HG03064 (cell line): ENCODE data around the gene RBMS3.

Source experiments
- ATAC-seq: cut with Tn5 transposase; IDR thresholded peaks from one replicate; pipeline ENCODE4 v1.9.1; 2021; ENCODE audit warnings: low read depth; ENCODE audit not compliant: unreplicated experiment

RBMS3 gene

DNA sequence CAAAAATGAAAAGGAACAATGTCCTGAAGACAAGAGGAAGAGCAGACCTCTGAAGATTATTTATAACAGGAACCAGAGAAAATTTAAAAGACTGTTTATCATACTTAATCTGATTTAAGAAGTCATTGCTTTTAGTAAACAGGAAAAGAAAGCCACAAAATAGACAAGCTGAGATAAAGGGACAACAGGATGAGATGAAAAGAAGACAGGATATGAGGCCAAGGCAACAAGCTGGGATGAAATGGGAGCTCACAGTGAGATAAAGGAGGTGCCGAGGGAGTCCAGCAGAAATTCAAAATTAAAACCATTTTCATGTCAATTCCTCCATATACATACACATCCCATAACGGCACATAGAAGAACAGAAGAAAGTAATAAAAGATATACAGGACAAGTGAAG lies 277.0 kb downstream of the RBMS3 start:
- ATAC-seq, result no peak

DNA sequence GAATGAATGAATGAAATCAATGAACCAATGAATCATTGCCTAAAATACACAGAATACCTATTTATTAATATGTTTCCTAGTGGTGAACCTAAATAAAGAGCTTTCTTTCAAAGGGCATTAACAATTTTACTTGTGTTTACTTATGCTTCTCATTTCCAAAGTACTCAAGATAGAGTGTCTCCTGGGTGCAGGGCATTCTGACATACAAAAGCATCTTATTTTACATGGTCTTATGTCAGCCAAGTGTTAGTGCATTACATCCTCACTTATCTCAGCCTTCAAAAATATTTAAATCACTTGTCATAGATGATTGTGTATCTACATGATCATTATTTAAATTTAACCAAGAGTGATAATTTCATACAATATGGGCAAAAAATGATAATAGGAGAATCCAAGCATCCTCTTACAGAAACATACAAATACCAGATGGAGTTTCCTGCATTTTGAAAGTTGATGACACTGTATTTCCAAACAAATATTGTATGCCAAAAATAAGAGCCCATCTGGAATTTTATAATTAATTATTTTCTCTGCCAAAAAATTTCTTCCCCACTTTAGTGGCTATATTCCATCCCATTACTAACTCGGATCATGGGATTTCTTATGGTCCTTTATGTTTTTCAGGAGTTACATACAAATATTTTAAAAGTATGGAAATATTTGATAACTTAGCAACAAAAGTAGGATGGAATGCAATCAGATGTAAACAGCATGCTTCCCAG lies 279.0 kb downstream of the RBMS3 start:
- no peak for ATAC-seq

DNA sequence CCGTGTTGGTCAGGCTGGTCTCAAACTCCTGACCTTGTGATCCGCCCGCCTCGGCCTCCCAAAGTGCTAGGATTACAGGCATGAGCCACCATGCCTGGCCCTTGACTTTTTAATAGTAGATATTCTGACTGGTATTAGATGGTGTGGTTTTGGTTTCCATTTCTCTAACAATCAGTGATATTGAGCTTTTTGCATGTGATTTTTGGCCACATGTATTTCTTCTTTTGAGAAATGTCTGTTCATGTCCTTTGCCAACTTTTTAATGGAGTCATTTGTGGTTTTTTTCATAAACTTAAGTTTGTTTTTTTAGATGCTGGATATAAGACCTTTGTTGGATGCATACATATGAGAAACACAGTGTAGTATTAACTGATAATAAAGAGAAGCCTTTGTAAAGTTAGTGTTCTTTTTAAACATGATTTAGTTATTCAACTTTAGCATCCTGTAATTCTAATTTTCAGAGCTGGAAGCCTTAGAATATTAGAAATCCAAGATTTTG lies 280.8 kb downstream of the RBMS3 start:
- ATAC-seq, result no peak

DNA sequence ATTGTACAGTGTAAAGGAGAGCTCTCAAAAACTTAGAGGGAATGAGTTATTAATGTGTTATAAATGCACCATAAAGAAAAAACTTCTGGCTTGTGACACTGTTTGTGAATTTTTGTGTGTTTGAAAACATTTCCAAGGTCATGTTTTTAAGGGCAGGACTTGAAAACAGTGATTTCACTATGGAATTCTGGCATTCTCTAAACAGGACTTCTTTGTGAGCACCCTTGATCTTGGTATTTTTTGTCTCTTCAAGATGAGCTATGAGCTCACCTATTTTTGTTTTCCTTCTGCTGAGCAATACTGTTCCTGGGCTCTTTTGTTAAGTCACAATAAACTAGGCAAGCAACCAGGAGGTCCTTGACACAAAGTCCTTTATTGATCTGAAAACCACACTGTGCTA lies 284.4 kb downstream of the RBMS3 start:
- ATAC-seq, result no peak

DNA sequence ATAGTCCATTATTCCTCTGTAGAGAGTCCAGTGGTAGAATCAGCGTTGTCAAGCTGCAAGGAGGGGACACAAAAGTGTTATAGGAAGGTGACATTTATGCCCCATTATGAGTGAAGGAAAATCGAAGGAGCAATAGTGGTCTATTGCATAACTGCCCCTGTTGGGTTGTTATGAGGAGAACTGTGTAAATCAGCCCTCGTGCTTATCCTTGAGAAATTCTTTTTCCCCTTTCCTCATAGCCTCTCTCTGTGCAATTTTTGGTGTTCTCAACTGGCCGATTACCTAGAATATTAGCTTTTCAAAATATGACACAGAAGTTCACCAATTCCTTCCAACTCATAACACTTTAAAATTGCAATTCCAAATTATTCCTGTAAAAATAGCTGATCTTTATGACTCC lies 286.6 kb downstream of the RBMS3 start:
- ATAC-seq, result no peak

DNA sequence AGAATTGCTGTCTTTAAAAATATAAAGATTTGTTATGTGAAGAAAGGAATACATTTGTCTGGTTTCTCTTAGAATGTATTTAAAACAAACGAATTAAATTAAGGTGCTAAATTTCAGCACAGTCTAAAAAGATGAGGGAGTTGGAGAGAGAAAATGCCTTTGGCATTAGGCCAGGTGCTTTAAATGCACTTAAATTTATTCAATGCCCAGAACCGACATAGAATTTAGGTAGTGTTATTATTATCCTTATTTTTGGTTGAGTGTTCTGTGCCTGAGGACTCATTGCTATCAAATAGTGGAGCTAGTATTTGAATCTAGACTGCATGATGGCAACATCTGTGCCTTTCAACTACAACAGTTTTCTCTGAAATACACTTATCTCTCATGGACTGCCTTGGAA lies 287.5 kb downstream of the RBMS3 start:
- no peak for ATAC-seq

DNA sequence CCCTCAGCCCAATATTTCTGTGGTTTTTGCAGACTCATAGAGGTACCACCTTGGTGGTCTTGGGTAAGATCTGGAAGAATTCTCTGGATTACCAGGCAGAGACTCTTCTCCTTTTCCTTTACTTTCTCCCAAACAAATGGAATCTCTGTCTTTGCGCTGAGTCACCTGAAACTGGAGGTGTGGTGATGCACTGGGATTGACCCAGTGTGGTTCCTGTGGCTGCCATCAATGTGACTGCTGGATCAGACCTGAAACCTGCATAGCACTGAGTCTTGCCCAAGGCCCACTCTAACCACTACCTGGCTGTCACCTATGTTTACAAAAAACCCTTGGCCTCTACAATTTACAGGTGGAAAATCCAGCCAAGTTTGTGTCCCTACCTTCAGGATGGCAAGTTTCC lies 295.3 kb downstream of the RBMS3 start:
- no peak for ATAC-seq

DNA sequence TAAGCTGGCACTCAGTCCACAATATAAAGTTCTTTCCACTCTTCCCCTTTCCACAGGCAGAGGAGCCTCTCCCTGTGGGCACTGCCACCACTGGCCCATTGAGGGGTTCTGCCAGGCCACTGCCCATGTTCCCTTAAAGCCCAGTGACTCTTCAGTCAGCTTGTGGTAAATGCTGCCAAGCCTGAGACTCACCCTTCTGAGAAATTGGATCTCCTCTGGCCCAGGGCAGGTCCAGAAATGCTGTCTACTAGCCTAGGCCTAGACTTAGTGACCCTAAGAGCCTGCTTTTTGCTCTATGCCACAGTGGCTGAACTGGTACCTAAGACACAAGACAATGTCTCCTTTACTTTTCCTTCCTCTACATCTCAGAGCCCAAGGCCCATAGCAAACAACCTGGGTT lies 295.8 kb downstream of the RBMS3 start:
- no peak for ATAC-seq

DNA sequence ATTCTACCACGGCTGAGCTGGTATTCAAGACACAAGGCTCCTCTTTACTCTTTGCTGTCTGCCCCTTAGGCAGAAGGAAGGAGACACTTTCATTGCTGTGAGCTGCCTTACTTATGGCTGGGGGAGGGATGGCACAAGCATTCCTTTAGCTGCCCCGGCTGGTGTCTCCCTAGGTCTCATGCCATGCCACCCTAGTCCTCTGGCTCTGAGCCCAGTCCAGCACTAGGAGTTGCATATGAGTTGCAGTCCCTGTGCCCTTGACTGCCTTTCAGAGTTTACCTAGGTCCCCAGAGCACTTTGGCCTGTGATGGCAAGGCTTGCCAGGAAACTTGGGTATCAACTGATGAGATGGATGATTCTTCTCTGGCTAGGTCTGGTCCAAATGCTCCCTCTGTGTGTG lies 296.4 kb downstream of the RBMS3 start:
- ATAC-seq, result no peak

DNA sequence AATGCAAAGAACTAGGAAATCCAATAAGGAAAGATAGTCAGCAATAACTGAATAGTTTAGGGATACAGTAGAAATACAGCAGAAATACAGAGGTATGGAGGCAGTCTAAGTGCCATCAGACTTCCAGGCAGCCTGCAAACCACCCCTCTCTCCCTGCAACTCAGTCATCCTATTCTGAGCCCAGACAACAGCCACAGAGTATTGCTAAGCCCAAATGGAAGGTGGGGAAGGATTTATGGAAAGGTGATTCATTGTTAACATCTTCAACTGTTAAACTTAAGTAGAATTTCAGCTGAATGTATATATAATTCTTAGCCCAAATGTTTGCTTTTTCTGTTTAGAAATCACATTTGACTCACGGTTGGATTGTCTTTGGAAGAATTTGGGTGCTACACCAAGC lies 300.4 kb downstream of the RBMS3 start:
- ATAC-seq, result no peak

DNA sequence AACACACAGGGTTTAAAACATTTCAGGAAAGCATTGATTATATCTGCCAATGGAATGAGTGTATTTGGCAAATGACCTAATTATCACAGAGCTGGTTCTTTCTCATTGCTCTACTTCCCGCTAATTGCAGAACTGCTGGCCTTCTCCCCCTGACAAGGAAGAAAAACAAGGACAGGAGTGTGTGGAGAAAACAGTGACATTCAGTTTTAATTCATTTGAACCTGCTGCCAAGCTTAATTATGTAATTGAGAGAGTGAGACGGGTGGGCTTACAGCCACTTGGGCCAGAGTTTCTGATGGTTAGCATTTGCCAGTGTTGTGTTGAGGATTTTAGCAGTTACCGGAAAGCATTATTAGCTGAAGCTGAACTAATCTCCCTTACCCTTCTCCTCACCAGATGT lies 301.4 kb downstream of the RBMS3 start:
- no peak for ATAC-seq

DNA sequence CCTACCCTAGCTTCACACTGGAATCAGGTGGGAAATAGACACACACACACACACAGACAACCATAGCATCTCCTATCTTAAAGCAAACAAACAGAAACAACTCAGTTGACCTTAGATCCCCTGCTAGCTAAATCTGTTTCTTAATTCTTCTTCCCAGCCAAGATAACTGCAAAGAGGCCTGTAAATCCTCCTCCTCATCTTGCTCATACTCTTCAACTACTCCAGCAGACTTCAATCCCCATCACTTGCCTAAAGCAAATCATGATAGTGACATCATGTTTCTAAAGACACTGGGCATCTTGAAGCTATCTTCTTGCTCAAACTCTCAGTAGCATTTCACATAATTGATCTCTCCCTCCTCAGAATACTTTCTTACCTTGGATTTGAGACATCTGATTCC lies 303.0 kb downstream of the RBMS3 start:
- no peak for ATAC-seq

DNA sequence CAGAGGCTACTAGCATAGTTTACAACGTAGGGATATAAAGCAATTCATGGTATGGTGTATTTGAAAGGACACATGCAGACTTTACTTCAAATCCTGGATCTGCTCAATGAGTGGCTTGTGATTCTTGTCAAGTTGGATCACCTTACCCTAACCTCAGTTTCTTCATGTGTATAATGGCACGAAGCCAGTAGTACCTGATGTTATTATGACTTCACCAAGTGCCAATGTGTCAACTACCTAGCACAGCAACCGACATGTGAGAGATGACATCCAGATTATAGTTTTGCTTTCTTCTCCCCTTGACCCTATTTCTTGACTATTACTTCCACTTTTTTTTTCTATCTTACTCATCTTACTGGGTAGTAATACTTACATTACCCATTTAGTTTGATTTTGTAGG lies 304.5 kb downstream of the RBMS3 start:
- no peak for ATAC-seq

DNA sequence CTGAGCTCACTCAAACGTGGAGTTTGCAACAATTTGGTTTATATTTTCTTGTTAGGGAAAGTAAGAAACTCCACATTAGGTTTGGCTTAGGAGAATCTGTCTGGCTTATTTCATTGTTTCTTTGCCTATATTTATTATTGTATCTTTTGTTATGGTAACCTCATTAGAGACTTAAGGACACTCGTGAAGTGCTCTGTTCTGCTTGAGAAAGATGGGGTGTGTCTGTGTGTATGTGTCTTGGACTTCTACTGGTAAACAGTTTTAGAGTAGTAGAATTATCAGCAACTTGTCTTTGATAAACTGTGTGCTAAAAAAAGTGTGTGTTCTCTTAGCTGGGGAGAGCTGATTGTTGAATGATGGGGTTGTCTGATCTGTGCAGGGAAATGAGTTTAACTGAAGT lies 306.5 kb downstream of the RBMS3 start:
- no peak for ATAC-seq

DNA sequence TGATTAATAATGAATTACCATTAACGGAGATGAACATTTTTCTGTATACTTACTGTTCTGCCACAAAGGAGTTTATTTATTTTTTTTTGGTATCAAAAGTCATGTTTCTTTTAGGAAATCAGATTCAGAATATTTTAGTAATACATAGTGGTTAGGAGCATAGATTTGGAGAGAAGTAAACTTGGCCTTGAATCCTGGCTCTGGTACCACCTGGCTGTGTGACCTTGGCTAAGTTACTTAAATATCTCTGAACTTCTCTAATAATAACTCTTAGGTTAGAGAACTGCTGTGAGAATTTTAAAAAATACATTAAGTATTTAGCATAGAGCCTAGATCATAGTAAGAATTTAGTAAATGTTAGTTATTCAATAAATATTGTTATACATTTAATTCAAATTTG lies 309.1 kb downstream of the RBMS3 start:
- no peak for ATAC-seq

DNA sequence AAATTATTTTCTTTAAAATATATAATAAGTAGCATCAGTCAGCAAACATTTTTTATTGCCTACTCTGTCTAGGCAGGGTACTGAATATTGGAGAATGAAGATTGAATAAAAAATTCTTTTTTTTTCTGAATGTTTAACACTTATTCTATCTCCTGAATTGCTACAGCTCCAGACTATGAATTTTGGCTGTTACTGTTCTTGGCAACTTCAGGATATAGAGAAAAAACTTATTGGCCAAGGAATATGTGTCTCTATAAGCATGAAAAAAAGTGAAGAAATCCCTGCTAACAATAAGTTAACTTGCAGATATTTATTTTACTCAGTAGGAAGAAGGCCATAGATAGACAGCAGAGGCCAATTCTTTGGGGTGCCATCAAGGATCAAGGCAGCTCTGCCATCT lies 309.6 kb downstream of the RBMS3 start:
- ATAC-seq, result no peak

DNA sequence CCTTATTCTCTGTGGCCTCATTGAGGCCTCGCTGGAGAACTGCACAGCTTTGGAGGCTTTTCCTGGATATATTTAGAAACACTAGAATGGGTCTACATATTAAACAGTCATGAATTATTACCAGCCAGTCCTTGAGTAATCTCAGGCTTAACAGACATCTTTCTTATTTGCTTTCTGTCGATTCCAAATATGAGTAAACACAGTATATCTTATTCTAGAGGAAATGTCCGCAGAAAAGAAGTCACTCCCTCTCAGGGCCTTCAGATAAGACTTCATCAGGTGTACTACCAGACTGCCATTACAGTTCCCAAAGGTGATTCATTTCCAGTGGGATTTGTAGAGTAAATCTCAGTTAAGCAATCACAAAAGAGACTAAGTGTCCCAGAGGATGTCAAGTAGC lies 310.7 kb downstream of the RBMS3 start:
- ATAC-seq, result no peak

DNA sequence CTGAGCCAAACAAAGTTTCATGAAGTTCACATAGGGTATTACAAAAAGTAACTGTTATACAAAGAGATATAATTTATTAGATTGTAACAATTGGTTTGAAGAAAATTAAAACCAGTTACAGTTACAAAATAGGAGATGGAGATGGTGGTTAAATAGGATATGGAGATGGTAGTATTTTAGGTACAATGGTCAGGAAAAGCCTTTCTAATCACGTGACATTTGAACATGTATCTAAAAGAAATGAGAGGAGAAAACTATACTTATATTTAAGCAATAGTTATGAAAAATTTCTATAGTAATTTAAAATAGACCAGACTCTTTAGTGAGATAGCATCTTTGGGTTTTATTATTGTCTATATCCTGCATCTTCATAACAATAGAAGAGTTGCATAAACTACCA lies 312.9 kb downstream of the RBMS3 start:
- ATAC-seq, result no peak

DNA sequence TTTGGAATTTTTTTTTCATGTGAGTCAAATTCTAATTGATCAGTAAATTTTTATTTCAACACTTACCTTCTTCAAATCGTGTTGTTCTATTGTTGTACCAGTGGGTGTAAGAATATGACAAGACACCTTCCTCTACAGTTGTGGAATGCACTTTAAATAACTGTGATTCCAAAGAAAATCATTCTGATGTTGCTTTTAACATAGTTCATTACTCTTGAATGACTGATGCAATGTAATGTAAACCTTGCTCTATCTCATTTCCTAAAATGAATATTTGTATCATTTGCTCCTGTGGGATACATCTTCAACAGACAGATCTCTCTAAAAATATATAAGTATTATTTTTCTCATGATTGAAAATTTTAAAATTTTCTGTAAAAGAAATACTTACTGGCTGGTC lies 313.4 kb downstream of the RBMS3 start:
- ATAC-seq, result no peak

DNA sequence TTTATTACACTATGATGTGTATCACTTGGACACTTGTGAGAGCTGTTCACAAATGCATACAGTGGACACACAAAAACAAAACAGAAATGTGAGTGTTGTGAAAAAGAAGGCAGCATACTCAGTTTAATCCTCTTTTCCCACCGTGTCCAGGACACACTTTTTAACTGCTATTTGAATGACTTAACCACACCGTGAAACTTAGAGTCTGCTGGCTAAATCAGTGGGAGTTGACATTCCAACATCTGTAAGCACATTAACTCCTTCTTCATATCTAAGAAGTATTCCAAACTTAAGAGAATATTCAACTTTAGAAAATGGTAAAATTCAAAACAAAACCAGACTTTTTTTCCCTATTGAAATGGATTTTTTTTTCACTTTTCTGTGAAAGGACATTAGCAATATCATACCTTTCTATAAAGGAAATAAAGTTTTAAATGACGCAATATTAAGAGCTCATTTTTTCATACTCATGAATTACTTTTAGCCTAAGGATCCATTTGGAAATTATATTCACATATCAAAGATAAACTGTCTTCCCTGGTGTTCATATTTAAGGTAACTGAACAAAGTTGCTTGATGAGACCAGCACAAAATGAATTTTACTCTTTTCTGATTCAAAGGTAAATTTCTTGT lies 316.6 kb downstream of the RBMS3 start:
- ATAC-seq, result no peak

DNA sequence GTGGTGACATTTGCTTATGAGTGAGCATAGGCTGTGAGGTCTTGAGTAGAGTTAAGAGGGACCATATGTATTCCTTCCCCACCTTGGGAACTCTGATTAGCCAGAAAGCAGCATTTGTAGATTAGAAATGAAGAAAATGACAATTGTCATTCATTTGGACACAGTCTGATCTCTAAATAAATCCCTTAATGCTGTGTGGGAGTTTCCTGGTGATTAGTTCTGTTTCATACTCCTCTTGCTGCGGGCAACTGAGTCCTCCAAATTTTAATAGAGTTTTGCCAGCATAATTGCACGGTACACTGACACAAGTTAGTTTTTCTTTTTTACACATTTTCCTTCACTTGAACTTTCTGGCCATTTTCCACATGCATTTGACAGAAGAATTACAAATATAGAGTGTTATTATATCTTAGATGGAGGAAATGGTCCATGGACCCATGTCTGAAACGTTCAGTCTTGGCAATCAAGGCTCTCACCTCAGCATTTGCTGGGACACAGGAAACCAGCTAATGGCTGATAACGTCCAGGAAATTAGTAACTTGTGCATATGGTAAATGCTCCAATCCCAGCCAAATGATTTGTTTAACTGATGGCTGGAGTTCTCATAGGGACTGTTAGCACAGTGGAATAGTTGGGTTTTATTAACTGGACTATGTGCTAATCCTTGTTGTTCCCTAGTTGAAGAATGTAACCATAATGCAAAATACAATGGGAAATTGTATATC lies 321.2 kb downstream of the RBMS3 start:
- ATAC-seq, result no peak

DNA sequence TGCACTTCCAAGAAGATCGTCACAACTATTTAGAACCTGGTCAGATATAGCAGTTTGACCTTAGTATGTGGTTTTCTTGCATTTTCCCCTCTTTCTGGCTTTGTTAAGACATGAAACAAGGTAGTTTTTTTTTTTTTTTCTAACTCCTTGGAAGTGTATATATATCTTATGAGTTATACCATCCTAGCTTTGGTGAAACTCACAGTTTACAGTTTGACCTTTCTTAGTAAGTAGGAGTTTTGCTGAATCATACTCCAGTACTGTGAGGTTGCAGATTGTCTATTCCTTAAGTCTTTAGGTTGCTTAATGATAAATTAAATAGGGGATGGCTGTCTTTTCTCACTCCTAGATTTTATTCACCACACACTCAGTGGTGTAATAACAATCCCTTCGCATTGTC lies 325.0 kb downstream of the RBMS3 start:
- no peak for ATAC-seq
